ENCODE measurements around the gene ZKSCAN1.
"Not testable (repeated sequence)": the region's sequence is repeated elsewhere in the genome, so short reads cannot be mapped to it uniquely, and the experiment has no call there.

The ZKSCAN1 gene

DNA sequence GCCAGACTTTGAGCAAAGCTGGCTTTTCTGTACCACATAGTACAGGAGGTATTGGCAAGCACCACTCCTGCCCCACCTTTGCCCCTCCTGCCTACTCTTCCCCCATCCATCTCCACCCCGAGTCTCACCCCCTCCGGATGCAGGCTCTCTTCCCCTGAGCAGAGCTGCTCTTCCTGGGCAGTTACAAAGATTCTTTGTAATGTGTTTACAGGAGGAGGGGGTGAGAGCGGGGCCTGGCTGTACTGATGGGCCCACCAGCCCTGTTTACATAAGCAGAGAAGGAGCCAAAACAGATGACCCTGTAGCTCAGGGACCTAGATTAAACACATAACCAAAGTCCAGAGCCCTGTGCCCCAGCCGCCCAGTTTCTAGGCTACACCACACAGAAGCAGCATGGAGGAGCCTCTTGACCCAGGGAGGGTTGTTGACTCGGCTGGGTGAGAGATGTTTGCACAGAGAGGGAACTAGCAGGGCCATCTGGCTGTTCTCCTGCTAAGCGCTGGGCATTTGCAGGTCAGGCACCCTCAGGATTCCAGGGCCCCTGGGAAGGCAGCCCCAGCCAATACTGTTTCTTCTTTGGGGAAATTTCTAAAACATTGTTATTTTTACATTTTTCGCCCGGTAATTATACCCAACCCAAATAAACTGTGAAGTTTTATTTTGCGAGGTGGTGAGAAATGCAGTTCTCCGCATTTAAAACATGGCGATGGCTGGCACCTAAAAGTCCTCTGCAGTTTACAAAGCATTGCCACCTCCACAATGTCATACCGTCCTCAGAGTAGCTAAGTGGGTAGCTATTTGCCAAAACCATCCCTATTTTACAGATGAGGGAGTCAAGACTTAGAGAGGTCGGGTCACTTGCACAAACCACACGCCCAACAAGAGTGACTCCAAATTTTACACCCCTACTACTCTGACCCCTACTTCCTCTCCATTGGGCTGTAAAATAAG, 11.4 kb upstream of the ZKSCAN1 start:
- DNase-seq = no peak

DNA sequence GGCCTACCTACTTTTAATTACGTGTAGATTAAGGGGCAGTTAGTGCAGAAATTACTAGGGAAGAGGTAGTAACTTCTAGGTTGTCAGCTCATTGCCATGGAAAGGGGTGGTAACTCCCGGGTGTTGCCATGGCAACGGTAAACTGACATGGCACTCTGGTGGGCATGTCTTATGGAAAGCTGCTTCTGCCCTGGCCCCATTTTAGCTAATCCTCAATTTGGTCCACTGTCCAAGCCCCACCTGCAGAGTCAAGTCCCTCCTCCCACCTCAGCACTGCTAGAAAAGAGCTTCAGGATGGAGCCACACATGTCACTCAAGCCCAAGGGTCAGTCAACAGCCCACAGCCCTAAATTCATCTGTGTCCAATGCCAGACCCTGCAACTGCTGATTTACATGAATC, 7.5 kb upstream of the ZKSCAN1 start:
- DNase-seq = no peak

DNA sequence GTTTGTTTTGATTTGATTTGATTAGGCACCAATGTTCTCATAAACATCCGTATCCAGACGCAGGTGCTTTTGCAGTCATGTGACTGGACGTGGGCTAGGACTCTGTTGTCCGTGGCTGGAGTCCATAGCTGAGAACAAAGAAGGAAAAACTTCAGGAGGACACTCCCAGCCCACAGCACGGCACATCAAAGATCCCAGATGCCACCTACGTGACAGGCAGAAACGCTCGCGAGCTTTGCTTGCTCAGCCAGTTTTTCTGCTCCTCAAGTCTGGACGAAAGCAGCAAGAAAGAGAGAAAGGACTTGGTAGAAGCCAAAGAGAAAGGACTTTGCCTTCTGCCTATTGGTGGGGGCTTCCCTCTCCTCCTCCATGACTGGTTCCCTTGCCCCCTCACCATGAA, 6.9 kb upstream of the ZKSCAN1 start:
- DNase-seq = no peak

DNA sequence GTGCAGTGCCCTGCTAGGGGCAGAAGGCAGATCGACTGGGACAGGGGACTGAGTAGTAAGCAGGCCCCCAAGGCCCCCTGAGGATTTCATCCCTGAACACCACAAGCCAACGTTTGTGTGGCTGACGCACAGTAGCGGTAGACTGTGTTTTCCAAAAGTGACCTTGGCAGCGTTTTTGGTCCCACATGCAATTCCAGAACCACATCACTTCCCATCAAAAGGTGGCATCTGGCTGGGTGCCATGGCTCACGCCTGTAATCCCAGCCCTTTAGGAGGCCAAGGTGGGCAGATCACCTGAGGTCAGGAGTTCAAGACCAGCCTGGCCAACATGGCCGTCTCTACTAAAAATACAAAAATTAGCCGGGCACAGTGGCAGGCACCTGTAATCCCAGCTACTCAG, 5.4 kb upstream of the ZKSCAN1 start:
- not testable (repeated sequence) for DNase-seq

DNA sequence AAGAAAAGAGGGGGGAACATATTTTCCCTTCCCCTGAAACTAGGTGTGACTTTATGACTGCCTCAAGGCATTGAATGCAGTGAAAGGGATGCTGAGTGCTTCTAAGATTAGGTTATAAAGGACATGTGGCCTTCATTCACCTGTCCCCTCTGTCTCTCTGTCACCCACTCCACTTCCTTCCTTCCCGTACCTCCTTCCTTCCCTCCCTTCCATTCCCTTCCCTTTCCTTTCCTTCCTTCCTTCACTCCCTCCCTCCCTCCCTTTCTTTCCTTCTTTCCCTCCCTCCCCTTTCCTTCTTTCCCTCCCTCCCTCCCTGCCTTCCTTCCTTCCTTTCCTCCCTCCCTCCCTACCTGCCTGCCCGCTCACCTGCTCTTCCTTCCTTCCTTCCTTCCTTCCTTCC, 4.5 kb upstream of the ZKSCAN1 start:
- DNase-seq = no peak

DNA sequence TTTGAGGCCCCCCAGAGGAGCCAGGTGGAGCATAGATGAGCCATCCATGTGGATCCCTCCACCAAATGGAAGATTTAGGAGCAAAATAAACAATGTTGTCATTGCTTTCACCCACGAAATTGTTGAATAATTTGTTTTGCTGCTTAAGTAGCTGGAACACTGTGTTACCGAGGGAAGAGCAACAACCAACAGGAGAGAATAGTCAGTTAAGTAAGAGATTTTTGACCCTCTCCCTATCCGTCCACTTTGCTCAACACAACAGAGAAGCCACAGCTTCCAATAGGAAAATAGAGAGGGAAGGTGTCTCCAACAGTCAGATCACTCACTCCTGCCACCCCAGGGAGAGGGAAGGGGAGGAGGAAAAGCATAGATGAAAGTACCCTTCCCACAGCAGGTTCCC, 3.9 kb upstream of the ZKSCAN1 start:
- no peak for DNase-seq

DNA sequence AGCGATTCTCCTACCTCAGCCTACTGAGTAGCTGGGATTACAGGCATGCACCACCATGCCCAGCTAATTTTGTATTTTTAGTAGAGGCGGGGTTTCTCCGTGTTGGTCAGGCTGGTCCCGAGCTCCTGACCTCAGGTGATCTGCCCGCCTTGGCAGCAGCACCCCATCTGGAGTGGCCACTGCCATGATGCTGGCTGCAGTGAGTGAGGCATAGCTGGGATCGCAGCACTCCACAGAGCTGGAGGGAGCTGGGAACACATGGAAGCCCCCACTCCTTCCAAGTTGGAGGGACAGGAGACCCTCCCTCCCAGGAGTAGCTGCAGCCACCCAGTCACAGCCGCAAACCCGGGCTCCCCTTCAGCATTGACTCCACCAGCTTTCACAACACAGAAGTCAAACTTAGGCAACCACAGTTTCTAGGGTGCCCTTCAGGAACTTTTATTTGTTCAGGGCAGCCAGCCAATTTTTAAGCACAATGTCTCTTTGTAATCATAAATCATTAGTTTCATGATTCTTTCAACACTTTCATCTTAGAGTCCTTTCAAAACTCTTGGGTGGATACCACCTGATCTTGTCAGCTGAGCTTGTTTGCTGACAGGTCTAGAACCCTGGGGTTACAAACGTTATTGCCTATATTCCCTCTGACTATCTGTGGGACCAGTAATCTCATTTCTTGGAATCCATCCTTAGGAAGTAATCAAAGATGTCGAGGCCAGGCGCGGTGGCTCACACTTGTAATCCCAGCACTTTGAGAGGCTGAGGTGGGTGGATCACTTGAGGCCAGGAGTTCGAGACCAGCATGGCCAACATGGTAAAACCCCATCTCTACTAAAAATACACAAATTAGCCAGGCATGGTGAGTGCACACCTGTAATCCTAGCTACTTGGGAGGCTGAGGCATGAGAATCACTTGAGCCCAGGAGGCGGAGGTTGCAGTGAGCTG, 2.7 kb upstream of the ZKSCAN1 start:
- DNase-seq = not testable (repeated sequence)

DNA sequence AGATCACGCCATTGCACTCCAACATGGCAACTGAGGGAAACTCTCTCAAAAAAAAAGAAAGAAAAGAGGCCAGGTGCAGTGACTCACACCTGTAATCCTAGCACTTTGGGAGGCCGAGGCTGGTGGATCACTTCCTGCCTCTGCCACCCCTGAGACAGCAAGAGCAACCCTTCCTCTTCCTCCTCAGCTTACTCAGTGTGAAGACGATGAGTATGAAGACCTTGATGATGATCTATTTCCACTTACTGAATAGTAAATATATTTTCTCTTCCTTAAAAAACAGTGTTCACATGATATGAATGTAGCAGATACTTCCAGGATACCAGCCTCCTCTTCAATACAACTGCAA, 2.1 kb upstream of the ZKSCAN1 start:
- peak; percentile 51 for DNase-seq

DNA sequence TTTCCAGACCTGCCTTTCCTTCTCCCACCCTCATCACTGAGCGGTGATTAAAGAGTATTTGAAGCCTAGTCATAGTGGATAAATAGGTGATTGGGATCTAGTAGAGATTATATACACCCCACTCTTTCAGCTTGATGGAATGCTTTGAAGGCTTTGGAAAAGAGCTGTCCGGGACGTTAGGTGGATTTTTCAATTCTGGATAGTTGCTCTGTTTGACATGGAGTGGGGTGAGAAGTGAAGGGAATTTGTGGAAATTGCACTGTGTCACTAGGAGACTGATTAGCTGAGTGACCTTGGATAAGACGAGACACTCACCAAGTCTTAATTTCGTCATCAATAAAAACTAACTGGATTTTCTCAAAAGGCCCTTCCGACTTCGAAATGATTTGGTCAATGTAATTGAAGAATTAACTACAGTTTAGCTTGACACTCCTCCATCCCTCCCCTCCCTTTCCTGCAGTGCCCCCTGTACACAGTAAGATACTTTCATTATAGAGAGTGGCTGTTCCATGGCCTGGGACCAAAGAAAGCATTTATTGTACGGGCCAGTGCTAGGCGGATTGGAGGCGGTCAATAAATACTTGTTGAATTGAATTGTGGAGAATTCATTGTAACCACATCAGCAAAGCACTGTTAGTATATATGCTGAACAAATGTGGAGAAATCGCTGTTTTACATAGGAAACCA, 962 bp downstream of the ZKSCAN1 start:
- DNase-seq = no peak

DNA sequence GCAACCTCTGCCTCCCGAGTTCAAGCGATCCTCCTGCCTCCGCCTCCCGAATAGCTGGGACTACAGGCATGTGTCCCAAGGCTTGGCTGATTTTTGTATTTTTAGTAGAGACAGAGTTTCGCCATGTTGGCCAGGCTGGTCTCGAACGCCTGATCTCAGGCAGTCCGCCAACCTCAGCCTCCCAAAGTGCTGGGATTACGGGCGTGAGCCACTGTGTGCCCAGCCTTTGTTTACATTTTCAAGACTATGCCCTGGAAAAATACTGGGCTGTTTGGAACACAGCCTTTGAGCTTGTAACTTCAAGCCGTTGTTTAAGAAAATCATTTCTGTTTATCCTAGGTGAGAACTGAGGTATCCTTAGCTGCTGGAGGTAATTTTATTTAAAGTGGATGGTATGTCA, 1.9 kb downstream of the ZKSCAN1 start:
- DNase-seq = no peak

DNA sequence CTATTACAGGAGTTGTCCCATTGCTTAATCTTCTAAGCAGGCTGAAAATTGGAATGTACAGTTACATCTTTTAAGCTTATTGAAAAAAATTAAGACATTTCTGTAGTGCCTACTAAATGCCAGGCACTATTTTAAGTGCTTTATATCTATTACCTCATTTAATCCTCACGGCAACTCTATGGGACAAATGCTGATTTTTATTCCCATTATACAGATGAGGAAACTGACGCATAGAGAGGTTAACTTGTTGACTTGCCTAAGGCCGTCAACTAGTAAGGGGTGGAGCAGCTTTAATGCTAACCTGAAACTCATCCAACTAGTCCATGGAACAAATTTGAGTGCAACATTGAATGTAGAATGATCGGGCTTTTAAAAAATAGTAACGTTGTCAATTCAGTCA, 2.5 kb downstream of the ZKSCAN1 start:
- DNase-seq = no peak

DNA sequence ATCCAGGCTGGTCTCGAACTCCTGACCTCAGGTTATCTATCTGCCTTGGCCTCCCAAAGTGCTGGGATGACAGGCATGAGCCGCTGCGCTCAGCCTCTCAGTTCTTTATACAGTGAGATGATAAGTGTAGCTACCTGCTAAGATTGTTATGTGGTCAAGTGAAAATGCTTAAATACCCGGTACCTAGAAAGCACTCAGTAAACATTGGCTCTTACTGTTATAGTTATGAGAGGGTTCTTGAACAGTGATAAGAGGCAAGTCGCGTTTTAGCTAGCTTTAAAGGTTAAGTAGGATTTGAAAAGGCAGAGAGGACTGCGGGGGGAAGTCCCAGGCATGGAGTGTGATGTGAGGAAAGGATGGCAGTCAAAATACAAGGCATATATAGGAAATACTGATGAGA, 4.5 kb downstream of the ZKSCAN1 start:
- DNase-seq = no peak

DNA sequence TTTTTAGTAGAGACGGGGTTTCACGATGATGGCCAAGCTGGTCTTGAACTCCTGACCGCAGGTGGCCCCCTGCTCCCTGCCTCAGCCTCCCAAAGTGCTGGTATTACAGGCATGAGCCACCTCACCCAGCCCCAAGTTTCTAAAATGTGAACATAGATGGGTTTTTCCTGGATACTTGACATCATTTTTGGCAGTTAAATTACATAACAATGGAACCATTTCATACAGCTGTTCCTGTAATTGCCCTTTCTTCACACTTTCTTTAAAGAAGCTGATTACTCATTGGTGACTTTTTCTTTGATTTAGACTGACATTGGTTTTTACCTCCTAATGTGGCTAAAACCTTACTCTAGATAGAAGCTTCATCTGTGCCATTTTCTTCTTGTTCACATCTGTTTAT, 5.9 kb downstream of the ZKSCAN1 start:
- DNase-seq = no peak

DNA sequence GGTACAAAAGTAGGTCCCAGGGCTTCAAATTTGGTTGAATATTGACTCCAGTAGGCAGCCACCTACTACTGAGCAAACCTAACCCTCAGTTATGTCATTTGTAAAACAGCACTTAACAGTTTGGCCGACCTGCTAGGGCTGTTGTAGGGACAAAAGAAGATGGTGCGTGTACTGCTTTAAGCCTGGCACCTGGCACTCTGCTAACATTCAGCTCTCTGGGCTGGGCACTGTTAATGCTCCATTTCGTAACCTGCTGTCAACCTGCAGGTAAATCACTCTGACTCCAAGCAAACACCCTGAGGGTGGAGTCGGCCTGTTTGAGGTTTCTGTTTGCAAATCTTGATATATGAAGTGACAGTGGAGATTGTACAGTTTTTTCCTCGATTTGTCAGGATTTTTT, 7.2 kb downstream of the ZKSCAN1 start:
- DNase-seq = no peak

DNA sequence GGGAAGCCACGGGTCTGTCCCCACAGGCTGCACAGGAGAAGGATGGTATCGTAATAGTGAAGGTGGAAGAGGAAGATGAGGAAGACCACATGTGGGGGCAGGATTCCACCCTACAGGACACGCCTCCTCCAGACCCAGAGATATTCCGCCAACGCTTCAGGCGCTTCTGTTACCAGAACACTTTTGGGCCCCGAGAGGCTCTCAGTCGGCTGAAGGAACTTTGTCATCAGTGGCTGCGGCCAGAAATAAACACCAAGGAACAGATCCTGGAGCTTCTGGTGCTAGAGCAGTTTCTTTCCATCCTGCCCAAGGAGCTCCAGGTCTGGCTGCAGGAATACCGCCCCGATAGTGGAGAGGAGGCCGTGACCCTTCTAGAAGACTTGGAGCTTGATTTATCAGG, 8.1 kb downstream of the ZKSCAN1 start:
- DNase-seq = no peak

DNA sequence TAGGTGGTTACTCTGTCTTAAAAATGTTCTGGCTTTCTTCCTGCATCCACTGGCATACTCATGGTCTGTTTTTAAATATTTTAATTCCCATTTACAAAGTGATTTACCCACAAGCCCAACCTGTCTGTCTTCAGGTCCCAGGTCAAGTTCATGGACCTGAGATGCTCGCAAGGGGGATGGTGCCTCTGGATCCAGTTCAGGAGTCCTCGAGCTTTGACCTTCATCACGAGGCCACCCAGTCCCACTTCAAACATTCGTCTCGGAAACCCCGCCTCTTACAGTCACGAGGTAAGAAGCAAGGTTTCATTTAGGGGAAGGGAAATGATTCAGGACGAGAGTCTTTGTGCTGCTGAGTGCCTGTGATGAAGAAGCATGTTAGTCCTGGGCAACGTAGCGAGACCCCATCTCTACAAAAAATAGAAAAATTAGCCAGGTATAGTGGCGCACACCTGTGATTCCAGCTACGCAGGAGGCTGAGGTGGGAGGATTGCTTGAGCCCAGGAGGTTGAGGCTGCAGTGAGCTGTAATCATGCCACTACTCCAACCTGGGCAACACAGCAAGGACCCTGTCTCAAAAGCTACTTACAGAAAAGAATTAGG, 8.7 kb downstream of the ZKSCAN1 start:
- no peak for DNase-seq

DNA sequence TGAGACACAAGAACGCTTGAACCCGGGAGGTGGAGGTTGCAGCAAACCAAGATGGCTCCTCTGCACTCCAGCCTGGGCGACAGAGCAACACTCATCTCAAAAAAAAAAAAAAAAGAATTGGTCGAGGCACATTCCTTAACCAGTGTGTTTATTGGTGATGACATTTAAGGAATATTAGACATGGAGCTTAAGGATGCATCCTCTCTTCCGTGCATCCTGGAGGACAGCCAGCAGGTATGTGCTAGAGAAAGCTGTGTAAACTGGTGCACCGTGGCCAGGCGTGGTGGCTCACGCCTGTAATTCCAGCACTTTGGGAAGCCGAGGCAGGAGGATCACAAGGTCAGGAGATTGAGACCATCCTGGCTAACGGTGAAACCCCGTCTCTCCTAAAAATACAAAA, 11.8 kb downstream of the ZKSCAN1 start:
- no peak for DNase-seq

DNA sequence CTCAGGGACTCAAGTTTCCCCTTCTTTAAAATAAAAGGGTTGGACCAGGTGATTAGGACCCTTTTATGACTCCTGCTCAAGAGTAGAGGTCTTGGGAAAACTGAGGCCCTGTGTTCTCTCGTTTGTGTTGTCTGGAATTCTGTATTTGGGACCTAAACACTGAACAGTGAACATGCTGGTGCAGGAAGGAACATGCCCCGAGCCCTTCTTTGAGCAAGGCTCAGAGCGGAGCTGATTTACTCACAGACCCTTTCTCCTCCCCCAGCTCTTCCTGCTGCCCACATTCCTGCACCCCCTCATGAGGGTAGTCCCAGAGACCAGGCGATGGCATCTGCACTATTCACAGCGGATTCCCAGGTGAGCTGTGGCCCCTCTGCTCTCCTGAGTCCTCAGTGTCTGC, 14.2 kb downstream of the ZKSCAN1 start:
- no peak for DNase-seq

DNA sequence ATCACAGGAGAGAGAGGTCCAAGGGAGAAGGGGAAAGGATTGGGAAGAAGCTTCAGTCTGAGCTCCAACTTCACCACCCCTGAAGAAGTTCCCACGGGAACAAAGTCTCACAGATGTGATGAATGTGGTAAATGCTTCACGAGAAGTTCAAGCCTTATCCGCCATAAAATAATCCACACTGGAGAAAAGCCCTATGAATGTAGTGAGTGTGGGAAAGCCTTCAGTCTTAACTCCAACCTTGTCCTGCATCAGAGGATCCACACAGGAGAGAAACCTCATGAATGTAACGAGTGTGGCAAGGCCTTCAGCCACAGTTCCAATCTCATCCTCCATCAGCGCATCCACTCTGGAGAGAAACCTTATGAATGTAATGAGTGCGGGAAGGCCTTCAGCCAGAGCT, 18.1 kb downstream of the ZKSCAN1 start:
- no peak for DNase-seq

DNA sequence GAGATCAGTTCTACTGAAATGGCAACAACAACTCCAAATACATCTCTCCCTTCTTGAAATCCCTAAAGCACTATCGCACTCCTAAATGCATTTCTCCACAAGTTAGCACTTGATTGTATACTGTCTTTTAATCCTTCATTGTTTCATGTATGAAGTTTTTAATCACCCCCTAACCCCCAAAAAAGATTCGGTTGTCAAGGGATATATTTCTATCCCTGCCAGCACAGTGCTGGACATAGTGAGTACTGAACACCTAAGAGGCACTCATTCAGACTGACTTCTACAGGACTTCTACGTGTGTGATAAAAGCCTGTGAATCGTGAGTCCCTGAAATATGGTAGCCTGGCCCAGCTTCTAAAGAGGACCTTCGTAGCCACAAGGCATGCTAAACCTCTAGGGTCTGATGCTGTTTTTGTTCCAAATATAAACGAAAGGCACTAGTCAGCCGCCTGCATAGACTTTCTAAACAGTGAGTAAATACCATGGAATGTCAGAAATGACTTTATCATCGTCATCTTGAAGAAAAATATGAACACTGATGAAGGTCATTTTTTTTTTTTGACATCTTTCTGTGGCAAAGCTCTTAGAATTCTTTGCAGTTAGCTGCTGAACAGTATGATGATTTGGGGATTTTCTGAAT, 19.6 kb downstream of the ZKSCAN1 start:
- DNase-seq = no peak

DNA sequence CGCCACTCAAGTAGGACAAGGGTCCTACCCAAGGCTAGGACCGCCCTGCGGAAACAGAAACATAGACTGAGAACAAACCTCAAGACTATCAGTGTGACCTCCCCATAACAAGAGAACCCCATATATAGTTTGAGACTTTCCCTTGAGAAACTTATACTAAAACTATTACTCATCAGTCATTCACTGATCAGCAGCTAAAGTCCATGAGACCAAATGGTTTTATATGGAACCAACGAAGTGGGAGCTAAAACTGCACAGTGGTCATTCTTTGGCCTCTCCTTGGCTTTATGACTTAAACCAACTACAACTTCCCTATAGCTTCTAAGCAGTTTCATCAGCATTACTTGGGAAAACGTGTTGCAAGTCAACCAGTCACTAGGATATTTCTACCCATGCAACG, 20.5 kb downstream of the ZKSCAN1 start:
- DNase-seq = no peak

DNA sequence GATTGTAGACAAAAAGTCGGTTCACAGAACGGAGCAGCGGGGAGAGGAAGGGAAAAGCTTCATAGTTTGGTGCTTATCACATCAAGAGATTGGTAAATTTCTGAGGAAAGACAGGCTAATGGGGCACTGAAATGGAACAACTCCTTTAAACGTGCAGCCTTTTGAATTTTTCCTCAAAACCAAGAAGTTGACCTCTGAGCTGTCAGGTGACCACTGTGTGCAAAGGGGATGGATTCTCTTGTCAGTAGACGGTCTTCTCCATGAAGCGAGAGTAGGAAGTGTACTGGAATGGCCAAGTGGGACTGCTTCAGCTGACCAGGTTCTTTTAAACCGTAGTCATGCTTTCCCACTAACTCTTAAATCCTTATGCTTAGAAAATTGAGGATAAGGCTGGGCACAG, 22.9 kb downstream of the ZKSCAN1 start:
- DNase-seq = no peak
